HepG2 (cell line): ENCODE measurements around the gene TNFAIP1. TPM values are rescaled to one million over a fixed set of nuclear protein-coding genes. Genes with fewer than 3 reads are reported as not detected.
A peak's percentile ranks its signal among the peaks of the same experiment; 100 is the strongest.

Experiments used
- ATF4 ChIP-seq, 2 experiments: fragments of 450-650 bp in 1 of 2; sonication (generic) in 1 of 2; formaldehyde crosslinking; IDR thresholded peaks; 2 replicates each; pipeline versions ENCODE4 v1.5.0 to v1.8.0; 2020 to 2022; ENCODE audit warnings: mild to moderate bottlenecking in 1 of 2, missing genetic modification reagents in 1 of 2
- CREB1 ChIP-seq, 2 experiments: fragments of 450-650 bp in 1 of 2; IDR thresholded peaks; 2 replicates each; pipeline ENCODE4 v1.6.1; 2016 to 2017; ENCODE audit warnings: control low read depth in 1 of 2, mild to moderate bottlenecking in 1 of 2, missing compliant biosample characterization in 1 of 2, missing genetic modification characterization in 1 of 2
- DMAP1 ChIP-seq: IDR thresholded peaks from 2 replicates; pipeline ENCODE4 v1.6.1; 2016
- DR1 ChIP-seq: sonication (generic); formaldehyde crosslinking; IDR thresholded peaks from 2 replicates; pipeline ENCODE4 v1.8.0; 2021; ENCODE audit warnings: mild to moderate bottlenecking, missing genetic modification reagents, inconsistent platforms
- EP300 ChIP-seq, 3 experiments: sonication (generic) in 1 of 3; formaldehyde crosslinking in 1 of 3; IDR thresholded peaks; 2 replicates each; pipeline versions ENCODE4 v1.5.1 to v1.6.1; 2011 to 2020; ENCODE audit warnings: low read depth in 2 of 3, low read length in 2 of 3, borderline replicate concordance in 1 of 3, improper control_type of control experiment in 1 of 3, mild to moderate bottlenecking in 1 of 3, missing genetic modification reagents in 1 of 3, moderate library complexity in 1 of 3
- EZH2 ChIP-seq: conservative IDR thresholded peaks from 2 replicates; pipeline ENCODE4 v1.6.1; 2012; ENCODE audit warnings: mild to moderate bottlenecking, low read depth, low read length, moderate library complexity
- HIVEP1 ChIP-seq: sonication (generic); formaldehyde crosslinking; IDR thresholded peaks from 2 replicates; pipeline ENCODE4 v1.4.0; 2020; ENCODE audit warnings: mild to moderate bottlenecking, missing genetic modification reagents
- HNF4A ChIP-seq: sonication (generic); formaldehyde crosslinking; IDR thresholded peaks from 2 replicates; pipeline ENCODE4 v1.4.0; 2020; ENCODE audit warnings: missing genetic modification reagents
- NCOA5 ChIP-seq: sonication (generic); formaldehyde crosslinking; IDR thresholded peaks from 2 replicates; pipeline ENCODE4 v1.4.0; 2020; ENCODE audit warnings: missing genetic modification reagents
- POLR2AphosphoS5 ChIP-seq: IDR thresholded peaks from 2 replicates; pipeline ENCODE4 v1.6.1; 2012; ENCODE audit warnings: low read depth, low read length
- POLR2G ChIP-seq: fragments of 200-400 bp; formaldehyde crosslinking; IDR thresholded peaks from 2 replicates; pipeline ENCODE4 v1.6.1; 2018; ENCODE audit warnings: mild to moderate bottlenecking, low read depth, low read length, moderate library complexity
- PRMT3 ChIP-seq: sonication (generic); formaldehyde crosslinking; IDR thresholded peaks from 2 replicates; pipeline ENCODE4 v1.8.1; 2022; ENCODE audit warnings: low read depth, mild to moderate bottlenecking, moderate library complexity, missing genetic modification reagents, borderline replicate concordance
- SMC3 ChIP-seq: IDR thresholded peaks from 2 replicates; pipeline ENCODE4 v1.6.1; 2011; ENCODE audit warnings: low read length, improper control_type of control experiment
- ZBTB8A ChIP-seq: sonication (generic); formaldehyde crosslinking; IDR thresholded peaks from 2 replicates; pipeline ENCODE4 v1.4.0; 2020; ENCODE audit warnings: mild to moderate bottlenecking, low read depth, missing genetic modification reagents, borderline replicate concordance
- ZFP36L1 ChIP-seq: sonication (generic); formaldehyde crosslinking; IDR thresholded peaks from 2 replicates; pipeline ENCODE4 v1.8.0; 2022; ENCODE audit warnings: mild to moderate bottlenecking, missing genetic modification reagents, moderate library complexity
- ZMYM4 ChIP-seq: sonication (generic); formaldehyde crosslinking; IDR thresholded peaks from 2 replicates; pipeline ENCODE4 v1.8.1; 2023; ENCODE audit warnings: mild to moderate bottlenecking, missing genetic modification reagents
- ZNF234 ChIP-seq: sonication (generic); formaldehyde crosslinking; conservative IDR thresholded peaks from 2 replicates; pipeline ENCODE4 v1.5.1; 2020; ENCODE audit warnings: mild to moderate bottlenecking, missing genetic modification reagents
- ZNF451 ChIP-seq: sonication (generic); formaldehyde crosslinking; IDR thresholded peaks from 2 replicates; pipeline ENCODE4 v1.5.0; 2020; ENCODE audit warnings: mild to moderate bottlenecking, missing genetic modification reagents
- ZNF614 ChIP-seq: IDR thresholded peaks from 2 replicates; pipeline ENCODE4 v1.6.1; 2018; ENCODE audit warnings: missing biosample characterization, missing genetic modification reagents, inconsistent platforms, borderline replicate concordance
- ZNF710 ChIP-seq: sonication (generic); formaldehyde crosslinking; IDR thresholded peaks from 2 replicates; pipeline ENCODE4 v1.5.0; 2020; ENCODE audit warnings: mild to moderate bottlenecking, missing genetic modification reagents, borderline replicate concordance
- ZSCAN30 ChIP-seq: sonication (generic); formaldehyde crosslinking; IDR thresholded peaks from 2 replicates; pipeline ENCODE4 v1.5.0; 2020; ENCODE audit warnings: mild to moderate bottlenecking, missing genetic modification reagents
- polyA plus RNA-seq, 8 experiments: library from polyadenylated mRNA; depleted of rRNA in 3 of 8; stranded (reverse) in 7 of 8; unstranded in 1 of 8; fragments of >200 nt; fragmentation: Illumina TruSeq in 4 of 8; extraction: Trizol in 4 of 8; gene quantifications; 2 replicates each; pipeline versions ENCODE4 v1.2.1 to v1.2.3, GENCODE V29; 2011 to 2016; ENCODE audit warnings: low read depth in 4 of 8, missing spikeins in 1 of 8, mixed read lengths in 1 of 8; ENCODE audit not compliant: insufficient read depth in 1 of 8
- total RNA-seq, 5 experiments: library from RNA; depleted of rRNA; stranded (reverse); fragments of >200 nt; fragmentation: Illumina TruSeq; extraction: Trizol; gene quantifications; 2 replicates each; pipeline ENCODE4 v1.2.3, GENCODE V29; 2016; ENCODE audit warnings: low read depth in 1 of 5
- TF ChIP-seq, protein P1 (sequence below): sonication (generic); formaldehyde crosslinking; IDR thresholded peaks from 2 replicates; pipeline ENCODE4 v1.4.0; 2020; ENCODE audit warnings: low read depth, mild to moderate bottlenecking, missing genetic modification reagents
- TF ChIP-seq, protein P2 (sequence below): IDR thresholded peaks from 2 replicates; pipeline ENCODE4 v1.6.1; 2016; ENCODE audit warnings: control low read depth
- TF ChIP-seq, protein P3 (sequence below): sonication (generic); formaldehyde crosslinking; IDR thresholded peaks from 2 replicates; pipeline ENCODE4 v1.4.0; 2020; ENCODE audit warnings: missing genetic modification reagents, mild to moderate bottlenecking, borderline replicate concordance

TNFAIP1 gene
- total and polyA plus RNA-seq, 2 of the 13 experiments (the other 11 are each of a cell fraction or from before 2014, with no cell fraction given): 17.5 to 40.6 TPM

GRCh38 chr17:28347261-28347891 is 11.8 kb downstream of the TNFAIP1 start (continued):
- TF ChIP-seq, protein P1, sequence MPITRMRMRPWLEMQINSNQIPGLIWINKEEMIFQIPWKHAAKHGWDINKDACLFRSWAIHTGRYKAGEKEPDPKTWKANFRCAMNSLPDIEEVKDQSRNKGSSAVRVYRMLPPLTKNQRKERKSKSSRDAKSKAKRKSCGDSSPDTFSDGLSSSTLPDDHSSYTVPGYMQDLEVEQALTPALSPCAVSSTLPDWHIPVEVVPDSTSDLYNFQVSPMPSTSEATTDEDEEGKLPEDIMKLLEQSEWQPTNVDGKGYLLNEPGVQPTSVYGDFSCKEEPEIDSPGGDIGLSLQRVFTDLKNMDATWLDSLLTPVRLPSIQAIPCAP (CRISPR knock-in tag): no peak
- no peak for TF ChIP-seq DR1
- no peak for TF ChIP-seq HNF4A
- no peak for TF ChIP-seq ZNF710 (CRISPR knock-in tag)
- no peak for TF ChIP-seq ATF4 (CRISPR knock-in tag; IDR thresholded peaks at IDR 0.05)
- TF ChIP-seq NCOA5 (CRISPR knock-in tag): no peak
- TF ChIP-seq ZNF451 (CRISPR knock-in tag): 0 out of 2 replicates have a peak, but pooled peaks have one; percentile 65
- TF ChIP-seq POLR2G: peak; percentile 21; the same call in 1 of the 2 replicates
- TF ChIP-seq, protein P2, sequence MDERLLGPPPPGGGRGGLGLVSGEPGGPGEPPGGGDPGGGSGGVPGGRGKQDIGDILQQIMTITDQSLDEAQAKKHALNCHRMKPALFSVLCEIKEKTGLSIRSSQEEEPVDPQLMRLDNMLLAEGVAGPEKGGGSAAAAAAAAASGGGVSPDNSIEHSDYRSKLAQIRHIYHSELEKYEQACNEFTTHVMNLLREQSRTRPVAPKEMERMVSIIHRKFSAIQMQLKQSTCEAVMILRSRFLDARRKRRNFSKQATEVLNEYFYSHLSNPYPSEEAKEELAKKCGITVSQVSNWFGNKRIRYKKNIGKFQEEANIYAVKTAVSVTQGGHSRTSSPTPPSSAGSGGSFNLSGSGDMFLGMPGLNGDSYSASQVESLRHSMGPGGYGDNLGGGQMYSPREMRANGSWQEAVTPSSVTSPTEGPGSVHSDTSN: no peak
- no peak for TF ChIP-seq CREB1 (IDR thresholded peaks at IDR 0.05)
- no peak for TF ChIP-seq CREB1 (CRISPR knock-in tag; IDR thresholded peaks at IDR 0.05)
- 0 out of 2 replicates have a peak, but pooled peaks have one; percentile 23 for TF ChIP-seq ZFP36L1 (CRISPR knock-in tag)
- TF ChIP-seq ZMYM4 (CRISPR knock-in tag): no peak
- TF ChIP-seq PRMT3: no peak
- TF ChIP-seq DMAP1 (CRISPR knock-in tag): 0 out of 2 replicates have a peak, but pooled peaks have one; percentile 10
- no peak for TF ChIP-seq ZSCAN30 (CRISPR knock-in tag)
- TF ChIP-seq HIVEP1 (CRISPR knock-in tag): no peak
- no peak for TF ChIP-seq EZH2
- TF ChIP-seq ZBTB8A: no peak
- TF ChIP-seq EP300 (IDR thresholded peaks at IDR 0.05; ENCODE audit: low read depth in 2 of 2, low read length in 2 of 2): no peak
- no peak for TF ChIP-seq EP300 (CRISPR knock-in tag; IDR thresholded peaks at IDR 0.05; ENCODE audit: borderline replicate concordance)
- TF ChIP-seq, protein P3, sequence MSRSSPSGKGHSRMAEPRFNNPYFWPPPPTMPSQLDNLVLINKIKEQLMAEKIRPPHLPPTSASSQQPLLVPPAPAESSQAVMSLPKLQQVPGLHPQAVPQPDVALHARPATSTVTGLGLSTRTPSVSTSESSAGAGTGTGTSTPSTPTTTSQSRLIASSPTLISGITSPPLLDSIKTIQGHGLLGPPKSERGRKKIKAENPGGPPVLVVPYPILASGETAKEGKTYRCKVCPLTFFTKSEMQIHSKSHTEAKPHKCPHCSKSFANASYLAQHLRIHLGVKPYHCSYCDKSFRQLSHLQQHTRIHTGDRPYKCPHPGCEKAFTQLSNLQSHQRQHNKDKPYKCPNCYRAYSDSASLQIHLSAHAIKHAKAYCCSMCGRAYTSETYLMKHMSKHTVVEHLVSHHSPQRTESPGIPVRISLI (CRISPR knock-in tag): no peak
- TF ChIP-seq ZNF234 (CRISPR knock-in tag): no peak
- TF ChIP-seq ZNF614: no peak
- no peak for TF ChIP-seq SMC3
- no peak for TF ChIP-seq POLR2AphosphoS5
